OCI-LY1 (cell line): ENCODE results near the gene GCK.

Experiments
- H2AFZ ChIP-seq: fragments of 200-600 bp; sonication (generic), shearing (Covaris generic); 2 replicates; pipeline ENCODE4 v1.6.0; 2014; ENCODE audit warnings: antibody characterized with exemption, mild to moderate bottlenecking, low read length
- H3F3A ChIP-seq: fragments of 200-600 bp; sonication (generic), shearing (Covaris generic); 2 replicates; pipeline ENCODE4 v1.6.0; 2014; ENCODE audit warnings: mild to moderate bottlenecking, antibody characterized with exemption, low read length, moderate library complexity; ENCODE audit not compliant: insufficient read depth
- H3K27ac ChIP-seq: fragments of 200-600 bp; sonication (generic); 2 replicates; pipeline ENCODE4 v1.5.1; 2014; ENCODE audit warnings: low read length, mixed run types, mild to moderate bottlenecking, low read depth; ENCODE audit not compliant: poor library complexity, severe bottlenecking
- H3K27me3 ChIP-seq: fragments of 200-600 bp; sonication (generic); 2 replicates; pipeline ENCODE4 v1.6.0; 2014; ENCODE audit warnings: antibody characterized with exemption, mild to moderate bottlenecking, low read length, moderate library complexity; ENCODE audit not compliant: insufficient read depth
- H3K36me3 ChIP-seq: fragments of 200-600 bp; sonication (generic); 2 replicates; pipeline ENCODE4 v1.6.1; 2014; ENCODE audit warnings: mild to moderate bottlenecking, antibody characterized with exemption, low read length, moderate library complexity, mixed read lengths; ENCODE audit not compliant: insufficient read depth
- H3K4me1 ChIP-seq: fragments of 200-600 bp; sonication (generic); 2 replicates; pipeline ENCODE4 v1.5.1; 2014; ENCODE audit warnings: mild to moderate bottlenecking, low read length, moderate library complexity; ENCODE audit not compliant: insufficient read depth, severe bottlenecking
- H3K4me2 ChIP-seq: fragments of 200-600 bp; sonication (generic), shearing (Covaris generic); 2 replicates; pipeline ENCODE4 v1.6.1; 2014; ENCODE audit warnings: low read length
- H3K4me3 ChIP-seq: fragments of 200-600 bp; sonication (generic); 2 replicates; pipeline ENCODE4 v1.5.1; 2014; ENCODE audit warnings: low read length, low read depth, mild to moderate bottlenecking, mixed read lengths; ENCODE audit not compliant: poor library complexity, severe bottlenecking
- H3K79me2 ChIP-seq: fragments of 200-600 bp; shearing (Covaris generic); 2 replicates; pipeline ENCODE4 v1.6.1; 2016; ENCODE audit warnings: mixed run types, low read length, mixed read lengths; ENCODE audit not compliant: insufficient read depth
- H3K9ac ChIP-seq: fragments of 200-600 bp; sonication (generic), shearing (Covaris generic); 2 replicates; pipeline ENCODE4 v1.6.1; 2014; ENCODE audit warnings: mild to moderate bottlenecking, low read length, mixed read lengths
- H3K9me2 ChIP-seq: fragments of 200-600 bp; sonication (generic), shearing (Covaris generic); 2 replicates; pipeline ENCODE4 v1.6.1; 2014; ENCODE audit warnings: low read depth, mild to moderate bottlenecking, low read length, mixed read lengths
- H3K9me3 ChIP-seq: fragments of 200-600 bp; shearing (Covaris generic); 2 replicates; pipeline ENCODE4 v1.6.1; 2014; ENCODE audit warnings: low read length, mixed read lengths
- H4K20me1 ChIP-seq: fragments of 200-600 bp; sonication (generic), shearing (Covaris generic); 2 replicates; pipeline ENCODE4 v1.6.0; 2016; ENCODE audit warnings: mild to moderate bottlenecking, low read length; ENCODE audit not compliant: insufficient read depth
- EZH2 ChIP-seq: fragments of 200-600 bp; sonication (generic), shearing (Covaris generic); IDR thresholded peaks from 2 replicates; pipeline ENCODE4 v1.8.0; 2017; ENCODE audit warnings: borderline replicate concordance, mixed run types, mild to moderate bottlenecking, antibody characterized with exemption, low read length, moderate library complexity, mixed read lengths
- TF ChIP-seq, protein P1 (sequence below): fragments of 200-600 bp; sonication (generic), shearing (Covaris generic); IDR thresholded peaks from 2 replicates; pipeline ENCODE4 v1.5.1; 2017; ENCODE audit warnings: mild to moderate bottlenecking, antibody characterized with exemption, low read length, moderate library complexity, mixed read lengths

The GCK gene

DNA sequence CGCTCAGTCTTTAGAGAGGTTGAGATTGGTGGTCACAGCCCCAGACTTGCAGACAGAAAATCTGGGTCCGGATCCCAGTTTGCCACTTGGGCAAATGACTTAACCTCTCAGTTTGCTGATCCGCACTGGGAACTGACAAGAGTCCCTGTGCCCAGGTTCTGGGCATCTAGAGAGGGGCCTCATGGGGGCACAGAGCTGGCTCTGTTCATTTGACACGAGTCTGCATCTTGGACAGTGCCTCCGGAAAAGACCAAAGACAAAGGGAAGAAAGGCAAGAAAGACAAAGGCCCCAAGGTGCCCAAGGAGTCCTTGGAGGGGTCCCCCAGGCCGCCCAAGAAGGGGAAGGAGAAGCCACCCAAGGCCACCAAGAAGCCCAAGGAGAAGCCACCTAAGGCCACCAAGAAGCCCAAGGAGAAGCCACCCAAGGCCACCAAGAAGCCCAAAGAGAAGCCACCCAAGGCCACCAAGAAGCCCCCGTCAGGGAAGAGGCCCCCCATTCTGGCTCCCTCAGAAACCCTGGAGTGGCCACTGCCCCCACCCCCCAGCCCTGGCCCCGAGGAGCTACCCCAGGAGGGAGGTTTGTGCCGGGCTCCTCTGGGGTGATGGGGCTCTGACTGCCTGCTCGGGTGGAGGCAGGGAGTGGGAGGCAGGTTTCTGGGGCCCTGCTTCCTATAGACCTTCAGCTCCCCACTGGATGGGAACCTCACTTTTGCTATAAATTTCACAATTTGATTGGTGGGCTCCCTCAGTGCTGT, 82.8 kb downstream of the GCK start:
- Histone ChIP-seq H3K9ac (no peak overlapping the region), H3F3A (0 out of 2 replicates have a peak, but pooled peaks cover 5% of the 10 kb centered on the region), H4K20me1 (no peaks in the 10 kb centered on the region), H3K79me2 (no peaks in the 10 kb centered on the region), H3K4me1 (peaks cover 23% of the 10 kb centered on the region), H3K27me3 (peaks cover 13% of the 10 kb centered on the region), H3K4me2 (no peak overlapping the region), H3K9me3 (no peaks in the 10 kb centered on the region), H3K4me3 (no peak overlapping the region), H3K36me3 (no peaks in the 10 kb centered on the region), H3K27ac (no peak overlapping the region), H2AFZ (no peak overlapping the region), H3K9me2 (no peaks in the 10 kb centered on the region)
- TF ChIP-seq EZH2: no peak
- TF ChIP-seq, protein P1, sequence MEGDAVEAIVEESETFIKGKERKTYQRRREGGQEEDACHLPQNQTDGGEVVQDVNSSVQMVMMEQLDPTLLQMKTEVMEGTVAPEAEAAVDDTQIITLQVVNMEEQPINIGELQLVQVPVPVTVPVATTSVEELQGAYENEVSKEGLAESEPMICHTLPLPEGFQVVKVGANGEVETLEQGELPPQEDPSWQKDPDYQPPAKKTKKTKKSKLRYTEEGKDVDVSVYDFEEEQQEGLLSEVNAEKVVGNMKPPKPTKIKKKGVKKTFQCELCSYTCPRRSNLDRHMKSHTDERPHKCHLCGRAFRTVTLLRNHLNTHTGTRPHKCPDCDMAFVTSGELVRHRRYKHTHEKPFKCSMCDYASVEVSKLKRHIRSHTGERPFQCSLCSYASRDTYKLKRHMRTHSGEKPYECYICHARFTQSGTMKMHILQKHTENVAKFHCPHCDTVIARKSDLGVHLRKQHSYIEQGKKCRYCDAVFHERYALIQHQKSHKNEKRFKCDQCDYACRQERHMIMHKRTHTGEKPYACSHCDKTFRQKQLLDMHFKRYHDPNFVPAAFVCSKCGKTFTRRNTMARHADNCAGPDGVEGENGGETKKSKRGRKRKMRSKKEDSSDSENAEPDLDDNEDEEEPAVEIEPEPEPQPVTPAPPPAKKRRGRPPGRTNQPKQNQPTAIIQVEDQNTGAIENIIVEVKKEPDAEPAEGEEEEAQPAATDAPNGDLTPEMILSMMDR: no peak

DNA sequence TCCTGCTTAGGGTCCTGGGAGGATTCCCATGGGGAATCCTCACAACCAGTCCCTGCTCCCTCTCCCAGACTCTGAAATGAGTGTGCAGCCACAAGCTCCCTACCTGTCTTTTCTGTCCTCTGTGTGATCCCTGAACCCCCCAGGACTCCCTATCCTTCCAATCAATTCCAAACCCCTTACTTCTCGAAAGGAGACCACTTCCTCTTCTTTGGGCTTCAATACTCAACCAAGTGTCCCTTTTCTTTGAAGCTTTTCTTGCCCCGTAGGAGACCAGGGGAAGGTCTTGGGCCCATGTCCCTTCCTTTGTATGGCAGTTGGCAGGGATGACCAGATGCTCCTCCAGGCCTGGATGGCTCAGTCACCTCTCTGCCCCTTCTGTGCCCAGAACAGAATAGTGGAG, 83.4 kb downstream of the GCK start:
- H3K9ac ChIP-seq: no peak overlapping the region
- H3K9me2 ChIP-seq: no peaks in the 10 kb centered on the region
- H3K4me2 ChIP-seq: no peak overlapping the region
- no peaks in the 10 kb centered on the region for H4K20me1 ChIP-seq
- H3K27ac ChIP-seq: no peak overlapping the region
- no peaks in the 10 kb centered on the region for H3K36me3 ChIP-seq
- 0 out of 2 replicates have a peak, but pooled peaks cover 5% of the 10 kb centered on the region for H3F3A ChIP-seq
- no peaks in the 10 kb centered on the region for H3K79me2 ChIP-seq
- H2AFZ ChIP-seq: no peak overlapping the region
- no peaks in the 10 kb centered on the region for H3K9me3 ChIP-seq
- H3K4me1 ChIP-seq: peaks cover 30% of the 10 kb centered on the region
- no peak for TF ChIP-seq EZH2
- TF ChIP-seq, protein P1: no peak
- H3K4me3 ChIP-seq: no peak overlapping the region
- peaks cover 13% of the 10 kb centered on the region for H3K27me3 ChIP-seq

GRCh38 chr7:44104860-44105771, 84.1 kb downstream of the GCK start:
- TF ChIP-seq EZH2: no peak
- TF ChIP-seq, protein P1: no peak
- Histone ChIP-seq H3K4me3 (no peak overlapping the region), H4K20me1 (no peaks in the 10 kb centered on the region), H3K27me3 (peaks cover 13% of the 10 kb centered on the region), H3K36me3 (no peaks in the 10 kb centered on the region), H3F3A (0 out of 2 replicates have a peak, but pooled peaks cover 5% of the 10 kb centered on the region), H3K79me2 (no peaks in the 10 kb centered on the region), H3K4me2 (peak overlapping the region; percentile 53), H3K4me1 (peaks cover 37% of the 10 kb centered on the region), H3K9me3 (no peaks in the 10 kb centered on the region), H3K27ac (no peak overlapping the region), H3K9ac (no peak overlapping the region), H3K9me2 (no peaks in the 10 kb centered on the region), H2AFZ (no peak overlapping the region)
